Measurements from ENCODE around the gene PODXL. TPM values are rescaled to one million over a fixed set of nuclear protein-coding genes. Genes with fewer than 3 reads are reported as not detected.

Gene PODXL
- total and polyA plus RNA-seq, 2 experiments from 2014 or later: 77.3 to 84.1 TPM

DNA sequence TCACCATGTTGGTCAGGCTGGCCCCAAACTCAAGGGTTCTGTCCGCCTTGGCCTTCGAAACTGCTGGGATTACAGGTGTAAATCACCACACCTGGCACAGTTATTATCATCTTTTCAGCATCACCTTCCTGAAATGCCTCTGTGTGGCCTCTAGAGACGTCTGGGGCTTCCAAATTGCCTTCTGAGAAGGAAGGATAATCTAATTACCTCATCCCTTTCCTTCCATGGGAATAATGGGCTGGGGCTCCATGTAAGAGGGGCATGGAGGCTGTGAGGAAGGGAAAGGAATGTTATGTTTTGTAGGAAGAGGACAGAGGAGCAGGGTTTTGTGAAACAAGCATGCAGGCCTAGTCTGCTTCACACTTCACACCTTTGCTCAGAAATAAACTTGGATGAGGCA, 22.2 kb upstream of the PODXL start:
- Histone ChIP-seq H2AFZ (no peak overlapping the region), H4K20me1 (ENCODE audit: insufficient read depth, poor library complexity, severe bottlenecking) (no peaks in the 10 kb centered on the region), H3K4me1 (ENCODE audit: insufficient read depth) (no peaks in the 10 kb centered on the region), H3K79me2 (no peaks in the 10 kb centered on the region), H3K4me2 (no peak overlapping the region), H3K9me3 (ENCODE audit: low read depth) (no peaks in the 10 kb centered on the region), H3K36me3 (replicated peaks; ENCODE audit: insufficient read depth, low read depth) (no peaks in the 10 kb centered on the region), H3K27me3 (no peaks in the 10 kb centered on the region), H3K9me2 (replicated peaks; ENCODE audit: insufficient read depth) (no peaks in the 10 kb centered on the region), H3K4me3 (no peak overlapping the region), H3K27ac (no peak overlapping the region)
- DNase-seq (ENCODE audit: low spot score): no peak
- TF ChIP-seq EZH2 (IDR thresholded peaks at IDR 0.05; ENCODE audit: borderline replicate concordance) (no peak), EZH2phosphoT487 (IDR thresholded peaks at IDR 0.05; ENCODE audit: low read depth, severe bottlenecking, unreplicated experiment) (no peak), CTCF (IDR thresholded peaks at IDR 0.05; ENCODE audit: poor library complexity) (no peak)
- 77% methylated on average over 3 of the region's 3 CpGs for WGBS (ENCODE audit: low lambda C conversion rate, missing lambda C conversion rate)

GRCh38 chr7:131574741-131575140, 18.3 kb upstream of the PODXL start:
- no peaks in the 10 kb centered on the region for H3K27me3 ChIP-seq
- H3K79me2 ChIP-seq: no peaks in the 10 kb centered on the region
- H3K4me3 ChIP-seq: no peak overlapping the region
- no peak for TF ChIP-seq EZH2phosphoT487 (IDR thresholded peaks at IDR 0.05; ENCODE audit: low read depth, severe bottlenecking, unreplicated experiment)
- no peak for TF ChIP-seq CTCF (IDR thresholded peaks at IDR 0.05; ENCODE audit: poor library complexity)
- no peak for TF ChIP-seq EZH2 (IDR thresholded peaks at IDR 0.05; ENCODE audit: borderline replicate concordance)
- H3K9me2 ChIP-seq (replicated peaks; ENCODE audit: insufficient read depth): no peaks in the 10 kb centered on the region
- DNase-seq (ENCODE audit: low spot score): no peak
- H4K20me1 ChIP-seq (ENCODE audit: insufficient read depth, poor library complexity, severe bottlenecking): no peaks in the 10 kb centered on the region
- no peaks in the 10 kb centered on the region for H3K9me3 ChIP-seq (ENCODE audit: low read depth)
- no peak overlapping the region for H3K4me2 ChIP-seq
- H3K36me3 ChIP-seq (replicated peaks; ENCODE audit: insufficient read depth, low read depth): no peaks in the 10 kb centered on the region
- H2AFZ ChIP-seq: no peak overlapping the region
- H3K27ac ChIP-seq: no peak overlapping the region
- 88% methylated on average over 6 of the region's 6 CpGs for WGBS (ENCODE audit: low lambda C conversion rate, missing lambda C conversion rate)
- H3K4me1 ChIP-seq (ENCODE audit: insufficient read depth): no peaks in the 10 kb centered on the region

DNA sequence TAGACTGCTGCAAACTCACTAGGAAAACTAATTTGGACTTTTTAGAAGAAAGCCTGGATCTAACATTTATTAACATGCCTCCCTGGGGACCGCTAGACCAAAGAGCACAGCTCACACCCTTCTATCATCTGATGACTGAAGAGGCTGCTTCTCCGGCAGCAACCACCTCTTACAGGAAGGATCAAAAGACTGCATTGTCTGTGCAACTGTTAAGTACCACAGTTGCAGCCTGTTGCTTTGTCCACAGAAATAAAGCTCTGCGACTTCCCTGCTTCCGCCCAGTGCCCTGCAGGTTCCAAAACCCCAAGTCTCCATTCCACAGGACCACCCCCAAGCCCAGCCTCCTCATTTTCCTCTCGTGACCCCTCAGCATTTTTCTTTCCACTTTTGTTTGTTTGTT, 14.0 kb upstream of the PODXL start:
- H3K4me3 ChIP-seq: no peak overlapping the region
- H3K79me2 ChIP-seq: no peaks in the 10 kb centered on the region
- H3K4me1 ChIP-seq (ENCODE audit: insufficient read depth): no peaks in the 10 kb centered on the region
- no peaks in the 10 kb centered on the region for H4K20me1 ChIP-seq (ENCODE audit: insufficient read depth, poor library complexity, severe bottlenecking)
- 90% methylated on average over 5 of the region's 5 CpGs for WGBS (ENCODE audit: low lambda C conversion rate, missing lambda C conversion rate)
- H3K27ac ChIP-seq: no peak overlapping the region
- no peak for DNase-seq (ENCODE audit: low spot score)
- H3K4me2 ChIP-seq: no peak overlapping the region
- no peaks in the 10 kb centered on the region for H3K27me3 ChIP-seq
- H3K36me3 ChIP-seq (replicated peaks; ENCODE audit: insufficient read depth, low read depth): no peaks in the 10 kb centered on the region
- no peak overlapping the region for H2AFZ ChIP-seq
- no peaks in the 10 kb centered on the region for H3K9me2 ChIP-seq (replicated peaks; ENCODE audit: insufficient read depth)
- no peak for TF ChIP-seq CTCF (IDR thresholded peaks at IDR 0.05; ENCODE audit: poor library complexity)
- no peaks in the 10 kb centered on the region for H3K9me3 ChIP-seq (ENCODE audit: low read depth)

DNA sequence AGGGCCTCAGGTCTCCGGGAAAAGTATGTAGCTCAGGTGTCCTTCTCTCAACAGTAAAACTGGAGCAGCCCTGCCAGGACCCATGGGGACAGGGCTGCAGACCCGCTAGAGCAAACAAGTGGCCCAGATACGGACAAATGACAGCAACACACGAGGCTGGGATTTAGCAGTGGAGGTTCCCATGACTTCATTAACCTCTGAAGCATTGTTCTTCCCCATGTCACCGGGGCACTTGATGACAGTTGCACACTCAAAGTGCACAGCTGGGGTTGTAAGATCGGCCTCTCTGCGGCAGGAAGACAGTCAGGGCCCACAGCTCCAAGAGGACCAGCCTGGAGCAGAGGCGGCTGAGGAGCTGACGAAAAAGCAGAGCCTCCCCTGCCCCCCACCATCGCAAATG, 12.5 kb upstream of the PODXL start:
- WGBS (ENCODE audit: low lambda C conversion rate, missing lambda C conversion rate): 66% methylated on average over 10 of the region's 10 CpGs

More for the DNA sequence above, 12.5 kb upstream of the PODXL start:
- H3K4me1 ChIP-seq (ENCODE audit: insufficient read depth): no peaks in the 10 kb centered on the region
- H2AFZ ChIP-seq: no peak overlapping the region
- TF ChIP-seq CTCF (IDR thresholded peaks at IDR 0.05; ENCODE audit: poor library complexity) (no peak), EZH2phosphoT487 (IDR thresholded peaks at IDR 0.05; ENCODE audit: low read depth, severe bottlenecking, unreplicated experiment) (no peak), EZH2 (IDR thresholded peaks at IDR 0.05; ENCODE audit: borderline replicate concordance) (no peak)
- H3K36me3 ChIP-seq (replicated peaks; ENCODE audit: insufficient read depth, low read depth): no peaks in the 10 kb centered on the region
- H3K9me2 ChIP-seq (replicated peaks; ENCODE audit: insufficient read depth): no peaks in the 10 kb centered on the region
- H3K9me3 ChIP-seq (ENCODE audit: low read depth): no peaks in the 10 kb centered on the region
- no peak for DNase-seq (ENCODE audit: low spot score)
- no peaks in the 10 kb centered on the region for H3K79me2 ChIP-seq
- no peaks in the 10 kb centered on the region for H4K20me1 ChIP-seq (ENCODE audit: insufficient read depth, poor library complexity, severe bottlenecking)
- no peak overlapping the region for H3K4me2 ChIP-seq
- H3K27ac ChIP-seq: no peak overlapping the region
- no peaks in the 10 kb centered on the region for H3K27me3 ChIP-seq
- H3K4me3 ChIP-seq: no peak overlapping the region
